ENCODE results near the gene THEMIS2.

The THEMIS2 gene

GRCh38 chr1:27862671-27863537 is 9.4 kb upstream of the THEMIS2 start:
- in situ Hi-C loops (cut with MboI; ENCODE audit: low sequenced_read_pairs): loop anchor here (25.0 kb wide), 1 partner anchor 349 kb away; no protein-coding TSS in a partner anchor

GRCh38 chr1:27863538-27863915 is 8.8 kb upstream of the THEMIS2 start:
- in situ Hi-C loops (cut with MboI; ENCODE audit: low sequenced_read_pairs): loop anchor here (25.0 kb wide), 1 partner anchor 349 kb away; no protein-coding TSS in a partner anchor

- in situ Hi-C loops (cut with MboI; ENCODE audit: low sequenced_read_pairs): loop anchor here (25.0 kb wide), 1 partner anchor 348 kb away; no protein-coding TSS in a partner anchor
Observed at GRCh38 chr1:27864264-27864895, 8.0 kb upstream of the THEMIS2 start.

DNA sequence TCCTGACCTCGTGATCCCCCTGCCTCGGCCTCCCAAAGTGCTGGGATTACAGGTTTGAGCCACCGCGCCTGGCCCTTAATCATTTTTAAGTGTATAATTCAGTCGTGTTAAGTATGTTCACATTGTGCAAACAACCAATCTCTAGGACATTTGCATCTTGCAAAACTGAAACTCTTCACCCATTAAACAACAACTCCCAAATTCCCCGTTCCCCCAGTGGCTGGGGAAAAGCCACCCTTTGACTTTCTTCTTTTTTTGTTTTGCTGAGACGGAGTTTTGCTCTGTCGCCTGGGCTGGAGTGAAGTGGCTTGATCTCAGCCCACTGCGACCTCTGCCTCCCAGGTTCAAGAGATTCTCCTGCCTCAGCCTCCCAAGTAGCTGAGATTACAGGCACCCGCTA is 6.5 kb upstream of the THEMIS2 start:
- in situ Hi-C loops (cut with MboI; ENCODE audit: low sequenced_read_pairs): loop anchor here (25.0 kb wide), 1 partner anchor 346 kb away; no protein-coding TSS in a partner anchor

GRCh38 chr1:27868556-27868931 is 3.8 kb upstream of the THEMIS2 start:
- in situ Hi-C loops (cut with MboI; ENCODE audit: low sequenced_read_pairs): loop anchor here (25.0 kb wide), 1 partner anchor 344 kb away; no protein-coding TSS in a partner anchor

GRCh38 chr1:27868932-27869718 is 3.2 kb upstream of the THEMIS2 start:
- in situ Hi-C loops (cut with MboI; ENCODE audit: low sequenced_read_pairs): loop anchor here (25.0 kb wide), 1 partner anchor 343 kb away; no protein-coding TSS in a partner anchor

- in situ Hi-C loops (cut with MboI; ENCODE audit: low sequenced_read_pairs): loop anchor here (25.0 kb wide), 1 partner anchor 343 kb away; no protein-coding TSS in a partner anchor
Observed at GRCh38 chr1:27869719-27870085, 2.6 kb upstream of the THEMIS2 start.

GRCh38 chr1:27871076-27871475 is 1.3 kb upstream of the THEMIS2 start:
- in situ Hi-C loops (cut with MboI; ENCODE audit: low sequenced_read_pairs): loop anchor here (25.0 kb wide), 1 partner anchor 341 kb away; no protein-coding TSS in a partner anchor

- in situ Hi-C loops (cut with MboI; ENCODE audit: low sequenced_read_pairs): loop anchor here (25.0 kb wide), 1 partner anchor 339 kb away; no protein-coding TSS in a partner anchor
Observed at GRCh38 chr1:27872802-27873551, 633 bp downstream of the THEMIS2 start.

- in situ Hi-C loops (cut with MboI; ENCODE audit: low sequenced_read_pairs): loop anchor here (25.0 kb wide), 1 partner anchor 338 kb away; no protein-coding TSS in a partner anchor
Observed at GRCh38 chr1:27873671-27874384, 1.5 kb downstream of the THEMIS2 start.

DNA sequence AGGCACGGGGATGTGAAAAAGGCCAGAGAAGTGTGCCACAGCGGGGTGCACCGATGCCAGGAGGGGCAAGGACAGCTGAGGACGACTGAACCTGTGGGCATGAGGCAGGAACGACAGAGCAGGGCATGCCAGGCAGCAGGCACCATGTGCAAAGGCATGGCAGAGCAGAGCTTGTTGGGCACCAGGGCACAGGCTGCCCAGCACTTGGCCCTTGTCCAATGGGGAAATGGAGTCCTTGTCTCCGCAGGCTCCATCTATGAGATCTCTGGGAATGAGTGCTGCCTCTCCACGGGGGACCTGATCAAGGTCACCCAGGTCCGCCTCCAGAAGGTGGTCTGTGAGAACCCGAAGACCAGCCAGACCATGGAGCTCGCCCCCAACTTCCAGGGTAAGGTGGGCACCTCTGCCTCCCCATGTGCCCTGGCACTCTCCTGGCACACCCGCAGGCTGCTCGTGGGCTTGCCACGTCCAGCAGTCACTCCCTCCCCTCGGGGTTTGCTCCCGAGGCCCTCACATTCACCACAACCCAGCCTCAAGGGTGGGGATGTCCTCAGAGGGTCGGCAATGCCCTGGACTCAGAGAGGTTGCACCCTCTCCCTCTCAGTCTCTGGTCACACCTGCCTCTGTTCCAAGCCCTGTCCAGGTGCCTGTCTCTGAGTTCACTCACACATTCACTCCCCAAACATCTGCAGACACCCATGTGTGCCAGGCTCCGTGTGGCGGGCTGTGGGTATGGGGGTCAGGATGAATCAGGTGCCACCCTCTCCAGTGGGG is 4.2 kb downstream of the THEMIS2 start:
- in situ Hi-C loops (cut with MboI; ENCODE audit: low sequenced_read_pairs): no loop called here

GRCh38 chr1:27877115-27877416 is 4.7 kb downstream of the THEMIS2 start:
- in situ Hi-C loops (cut with MboI; ENCODE audit: low sequenced_read_pairs): no loop called here

DNA sequence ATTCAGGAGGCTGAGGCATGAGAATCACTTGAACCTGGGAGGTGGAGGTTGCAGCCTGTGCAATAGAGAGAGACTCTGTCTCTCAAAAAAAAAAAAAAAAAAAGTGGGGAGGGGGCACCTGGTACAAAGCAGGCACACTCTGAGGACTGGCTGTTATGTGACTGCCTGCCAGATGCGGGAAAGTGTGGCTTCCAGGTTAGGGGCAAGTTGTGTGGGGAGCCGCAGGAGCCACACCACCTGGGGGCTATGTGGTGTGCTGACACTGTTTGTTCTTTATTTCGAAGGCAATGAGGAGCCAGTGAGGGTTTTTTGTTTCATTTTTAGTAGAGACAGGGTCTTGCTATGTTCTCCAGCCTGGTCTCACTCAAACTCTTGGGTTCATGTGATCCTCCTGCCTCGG is 5.7 kb downstream of the THEMIS2 start:
- in situ Hi-C loops (cut with MboI; ENCODE audit: low sequenced_read_pairs): no loop called here

GRCh38 chr1:27878787-27879335 is 6.5 kb downstream of the THEMIS2 start:
- in situ Hi-C loops (cut with MboI; ENCODE audit: low sequenced_read_pairs): no loop called here

- in situ Hi-C loops (cut with MboI; ENCODE audit: low sequenced_read_pairs): no loop called here
Observed at GRCh38 chr1:27879374-27880082, 7.2 kb downstream of the THEMIS2 start.

DNA sequence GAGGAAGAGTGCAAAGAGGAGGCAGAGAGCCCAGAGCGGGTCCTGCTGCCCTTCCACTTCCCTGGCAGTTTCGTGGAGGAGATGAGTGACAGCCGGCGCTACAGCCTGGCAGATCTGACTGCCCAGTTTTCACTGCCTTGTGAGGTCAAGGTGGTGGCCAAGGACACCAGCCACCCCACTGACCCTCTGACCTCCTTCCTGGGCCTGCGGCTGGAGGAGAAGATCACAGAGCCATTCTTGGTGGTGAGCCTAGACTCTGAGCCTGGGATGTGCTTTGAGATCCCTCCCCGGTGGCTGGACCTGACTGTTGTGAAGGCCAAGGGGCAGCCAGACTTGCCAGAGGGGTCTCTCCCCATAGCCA is 10.2 kb downstream of the THEMIS2 start:
- in situ Hi-C loops (cut with MboI; ENCODE audit: low sequenced_read_pairs): no loop called here

GRCh38 chr1:27883536-27883935 is 11.2 kb downstream of the THEMIS2 start:
- in situ Hi-C loops (cut with MboI; ENCODE audit: low sequenced_read_pairs): no loop called here

Data from HL-60/S4 (cell line).